Aorta (tissue), 5 donors: ENCODE results near the gene RETREG2. TPM values are rescaled to one million over a fixed set of nuclear protein-coding genes. Genes with fewer than 3 reads are reported as not detected.

Experiments
- ATAC-seq: fragments of 200-7000 bp; cut with Tn5 transposase; one replicate; pipeline ENCODE4 v1.9.1; 2022; ENCODE audit warnings: moderate library complexity; ENCODE audit not compliant: low FRiP score
- DNase-seq, 2 donors: peaks; one replicate each; pipeline ENCODE4 v3.0.0-alpha.2; 2020
- H3K27ac ChIP-seq, 2 donors: one replicate each; pipeline ENCODE4 v1.5.1; 2013; ENCODE audit warnings: low read length in 2 of 2, mild to moderate bottlenecking in 2 of 2, moderate library complexity in 2 of 2, control low read depth in 1 of 2, inconsistent platforms in 1 of 2, low read depth in 1 of 2
- H3K27me3 ChIP-seq, 2 donors: one replicate each; pipeline ENCODE4 v1.6.1; 2013; ENCODE audit warnings: control low read depth in 1 of 2, low read length in 1 of 2, mild to moderate bottlenecking in 1 of 2, moderate library complexity in 1 of 2; ENCODE audit not compliant: insufficient read depth in 2 of 2, control insufficient read depth in 1 of 2
- H3K36me3 ChIP-seq, 2 donors: one replicate each; pipeline ENCODE4 v1.6.1; 2013; ENCODE audit warnings: control low read depth in 1 of 2, low read length in 1 of 2, mild to moderate bottlenecking in 1 of 2; ENCODE audit not compliant: insufficient read depth in 2 of 2, control insufficient read depth in 1 of 2
- H3K4me1 ChIP-seq, 2 donors: one replicate each; pipeline ENCODE4 v1.6.1; 2013; ENCODE audit warnings: low read length in 2 of 2, control low read depth in 1 of 2, mild to moderate bottlenecking in 1 of 2, moderate library complexity in 1 of 2; ENCODE audit not compliant: insufficient read depth in 2 of 2, control insufficient read depth in 1 of 2
- H3K4me3 ChIP-seq, 2 donors: one replicate each; pipeline ENCODE4 v1.5.1; 2013; ENCODE audit warnings: low read length in 2 of 2, control low read depth in 1 of 2, mild to moderate bottlenecking in 1 of 2
- H3K9me3 ChIP-seq: one replicate; pipeline ENCODE4 v1.6.1; 2013; ENCODE audit warnings: mild to moderate bottlenecking, low read length; ENCODE audit not compliant: control insufficient read depth
- WGBS, 2 donors: extraction: QIAGEN DNeasy Blood & Tissue Kit; methylation state at CpG; one replicate each; pipeline ENCODE4 v1.1.7; 2013; 5-methylcytosine and 5-hydroxymethylcytosine counted together
- intact Hi-C, 2 donors: fragments of 100-400 bp; cut with DNase I; formaldehyde crosslinking; loops; one replicate each; pipeline versions ENCODE4 v1.14.2 to v1.15.0; 2022
- polyA plus RNA-seq, 2 donors: library from polyadenylated mRNA; stranded (reverse); fragments of 200-250 nt; gene quantifications; one replicate each; pipeline ENCODE4 v1.2.3, GENCODE V29; 2013
- total RNA-seq, 2 donors: library from RNA; stranded (reverse); fragmentation: NEBNext Ultra II Directional; extraction: Animal tissue kit (Norgen Biotek cat#: 25700); gene quantifications; one replicate each; pipeline ENCODE4 v1.2.1, GENCODE V29; 2021
- donor health status: healthy with polysubstance abuse.
- donor health status: Bipolar disorder and iron deficiency.
- donor health status: DM: no; HTN: no; CAD: no.
- donor health status: DM: no; HTN: no; CAD: no.
- donor health status: DM: yes; HTN: yes; CAD: no.

Gene RETREG2
- total and polyA plus RNA-seq, 4 donors = 19.3 to 70.6 (median 46.1) TPM

GRCh38 chr2:219149667-219150066 lies 28.4 kb upstream of the RETREG2 start:
- Histone ChIP-seq H3K36me3 (peaks cover 0 to 3% of the 10 kb centered on the region in 2 donors), H3K4me1 (no peaks in the 10 kb centered on the region), H3K27ac (no peak overlapping the region), H3K9me3 (no peaks in the 10 kb centered on the region), H3K4me3 (no peak overlapping the region), H3K27me3 (no peaks in the 10 kb centered on the region)
- DNase-seq (no peak), ATAC-seq (no peak)
- 7 to 10% methylated on average over 1 of the region's 1 CpG for WGBS, 2 donors
- intact Hi-C loops = loop anchor here (10.0 kb wide), 2 partner anchors 125 to 155 kb away; partner anchors contain the start of gene CRYBA2 (in 1 of the 2)

DNA sequence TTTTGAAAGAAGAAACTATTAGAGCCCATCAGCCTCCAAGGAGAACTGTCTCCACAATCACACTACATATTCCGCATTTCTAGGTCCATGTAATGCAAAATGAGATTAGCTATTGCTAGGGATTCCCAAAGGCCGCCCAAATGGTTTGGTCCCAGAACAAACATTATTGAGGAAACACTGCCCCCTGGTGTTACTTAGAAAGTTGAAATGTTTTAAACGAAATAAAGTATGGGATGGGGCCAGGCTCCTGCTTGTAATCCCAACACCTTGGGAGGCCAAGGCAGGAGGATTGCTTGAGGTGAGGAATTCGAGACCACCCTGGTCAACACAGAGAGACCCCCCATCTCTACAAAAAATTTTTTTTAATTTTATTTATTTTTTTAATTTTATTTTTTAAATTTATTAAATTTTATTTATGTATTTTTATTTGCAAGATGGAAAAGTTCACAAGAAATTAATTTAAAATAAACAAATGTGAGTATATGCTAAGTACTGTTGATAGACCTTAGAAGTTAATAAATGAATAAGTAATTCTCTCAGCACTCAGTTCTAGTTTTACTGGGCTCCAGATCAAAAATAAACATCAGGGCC lies 22.9 kb upstream of the RETREG2 start:
- Histone ChIP-seq H3K27ac (no peak overlapping the region), H3K4me3 (no peak overlapping the region), H3K27me3 (no peaks in the 10 kb centered on the region), H3K9me3 (no peaks in the 10 kb centered on the region), H3K36me3 (peaks cover 0 to 5% of the 10 kb centered on the region in 2 donors), H3K4me1 (no peaks in the 10 kb centered on the region)
- WGBS, 2 donors = 3 to 5% methylated on average over 4 of the region's 4 CpGs
- ATAC-seq (peak; percentile 66), DNase-seq (no peak)
- intact Hi-C loops = loop anchor here (1.0 to 10.0 kb wide), 4 partner anchors 96 to 160 kb away; partner anchors contain the start of gene CRYBA2 (in 1 of the 2)

GRCh38 chr2:219157396-219157795 lies 20.7 kb upstream of the RETREG2 start:
- Histone ChIP-seq H3K36me3 (peaks cover 0 to 5% of the 10 kb centered on the region in 2 donors), H3K27me3 (no peaks in the 10 kb centered on the region), H3K27ac (no peak overlapping the region), H3K9me3 (no peaks in the 10 kb centered on the region), H3K4me3 (no peak overlapping the region), H3K4me1 (no peaks in the 10 kb centered on the region)
- DNase-seq (no peak), ATAC-seq (no peak)
- intact Hi-C loops = loop anchor here (10.0 kb wide), 2 partner anchors 133 to 163 kb away; partner anchors contain the start of gene CRYBA2 (in 1 of the 2)
- 95 to 96% methylated on average over 8 of the region's 8 CpGs for WGBS, 2 donors

DNA sequence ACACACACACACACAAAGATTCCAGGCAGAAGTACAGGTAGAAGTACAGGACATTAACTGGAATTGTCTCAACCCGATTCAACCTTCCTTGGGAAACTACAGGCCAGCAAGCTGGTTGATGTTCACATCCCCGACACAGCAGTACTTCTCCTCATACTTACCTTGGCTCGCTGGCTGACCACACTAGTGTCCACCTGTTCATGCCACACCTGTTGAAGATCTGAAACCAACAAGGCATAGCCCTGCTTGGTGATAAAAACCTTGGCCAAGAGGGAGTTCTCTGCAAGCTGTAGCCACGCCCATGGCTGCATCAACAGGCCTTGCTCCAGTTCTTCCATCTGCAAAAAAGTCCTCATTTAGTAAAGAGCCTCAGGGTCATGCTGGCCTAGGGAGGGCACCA lies 20.1 kb upstream of the RETREG2 start:
- peaks cover 0 to 5% of the 10 kb centered on the region in 2 donors for H3K36me3 ChIP-seq
- no peak for ATAC-seq
- H3K9me3 ChIP-seq = no peaks in the 10 kb centered on the region
- no peaks in the 10 kb centered on the region for H3K4me1 ChIP-seq
- no peaks in the 10 kb centered on the region for H3K27me3 ChIP-seq
- intact Hi-C loops = loop anchor here (10.0 kb wide), 2 partner anchors 133 to 163 kb away; partner anchors contain the start of gene CRYBA2 (in 1 of the 2)
- H3K4me3 ChIP-seq = no peak overlapping the region
- WGBS, 2 donors = 93 to 96% methylated on average over 4 of the region's 4 CpGs
- DNase-seq = no peak
- H3K27ac ChIP-seq = no peak overlapping the region

- Histone ChIP-seq H3K36me3 (peaks cover 0 to 5% of the 10 kb centered on the region in 2 donors), H3K4me3 (no peak overlapping the region), H3K4me1 (no peaks in the 10 kb centered on the region), H3K27ac (no peak overlapping the region), H3K9me3 (no peaks in the 10 kb centered on the region), H3K27me3 (no peaks in the 10 kb centered on the region)
- WGBS, 2 donors = 85 to 86% methylated on average over 3 of the region's 3 CpGs
- ATAC-seq (no peak), DNase-seq (no peak)
- intact Hi-C loops = loop anchor here (10.0 kb wide), 2 partner anchors 134 to 164 kb away; partner anchors contain the start of gene CRYBA2 (in 1 of the 2)
Observed at GRCh38 chr2:219158586-219158985, 19.5 kb upstream of the RETREG2 start.

GRCh38 chr2:219159771-219160185 lies 18.3 kb upstream of the RETREG2 start:
- ATAC-seq = no peak
- Histone ChIP-seq H3K4me1 (no peaks in the 10 kb centered on the region), H3K9me3 (no peaks in the 10 kb centered on the region), H3K36me3 (peaks cover 0 to 5% of the 10 kb centered on the region in 2 donors), H3K27me3 (no peaks in the 10 kb centered on the region), H3K27ac (peak overlapping the region in 1 of 2 donors; percentile 19), H3K4me3 (no peak overlapping the region)
- DNase-seq = no peak
- 2 to 3% methylated on average over 18 of the region's 18 CpGs for WGBS, 2 donors
- intact Hi-C loops = loop anchor here (1.0 to 10.0 kb wide), 5 partner anchors 59 to 375 kb away; partner anchors contain the start of genes ABCB6 (in 1 of the 2) and CRYBA2 (in 1 of the 2)

GRCh38 chr2:219160186-219161017 lies 17.7 kb upstream of the RETREG2 start, which contains the start of gene NHEJ1:
NHEJ1 (minus strand) TSS chr2:219160815; CDS start chr2:219158362, 2,453 bp downstream.
- peaks cover 0 to 5% of the 10 kb centered on the region in 2 donors for H3K36me3 ChIP-seq
- intact Hi-C loops = loop anchor here in 1 of 2 donors (1.0 to 10.0 kb wide), 3 partner anchors 58 to 374 kb away; partner anchors contain the start of gene ABCB6
- H3K9me3 ChIP-seq = no peaks in the 10 kb centered on the region
- peak within 1 kb of the TSS; percentile 20 to 73 for H3K4me3 ChIP-seq
- H3K4me1 ChIP-seq = no peaks in the 10 kb centered on the region
- WGBS, 2 donors = 1% methylated on average over 58 to 70 of the region's 70 CpGs
- ATAC-seq = peak; percentile 98
- peak within 1 kb of the TSS in 1 of 2 donors; percentile 83 for H3K27ac ChIP-seq
- peak; percentile 98 to 99 for DNase-seq
- no peaks in the 10 kb centered on the region for H3K27me3 ChIP-seq

- DNase-seq (no peak), ATAC-seq (no peak)
- Histone ChIP-seq H3K9me3 (no peaks in the 10 kb centered on the region), H3K4me3 (peak overlapping the region in 1 of 2 donors; percentile 73), H3K36me3 (peaks cover 0 to 5% of the 10 kb centered on the region in 2 donors), H3K4me1 (no peaks in the 10 kb centered on the region), H3K27me3 (no peaks in the 10 kb centered on the region), H3K27ac (peak overlapping the region in 1 of 2 donors; percentile 52)
- intact Hi-C loops = loop anchor here in 1 of 2 donors (2.0 to 10.0 kb wide), 2 partner anchors 58 to 374 kb away; partner anchors contain the start of gene ABCB6
- 81 to 83% methylated on average over 4 of the region's 4 CpGs for WGBS, 2 donors
Observed at GRCh38 chr2:219161097-219161496, 17.0 kb upstream of the RETREG2 start.
